HG03045 (cell line): Measurements from ENCODE around the gene PLXNB3.

ENCODE experiments used
- ATAC-seq: cut with Tn5 transposase; IDR thresholded peaks from one replicate; pipeline ENCODE4 v1.9.1; 2021; ENCODE audit warnings: mild to moderate bottlenecking, moderate library complexity; ENCODE audit not compliant: unreplicated experiment

The PLXNB3 gene

DNA sequence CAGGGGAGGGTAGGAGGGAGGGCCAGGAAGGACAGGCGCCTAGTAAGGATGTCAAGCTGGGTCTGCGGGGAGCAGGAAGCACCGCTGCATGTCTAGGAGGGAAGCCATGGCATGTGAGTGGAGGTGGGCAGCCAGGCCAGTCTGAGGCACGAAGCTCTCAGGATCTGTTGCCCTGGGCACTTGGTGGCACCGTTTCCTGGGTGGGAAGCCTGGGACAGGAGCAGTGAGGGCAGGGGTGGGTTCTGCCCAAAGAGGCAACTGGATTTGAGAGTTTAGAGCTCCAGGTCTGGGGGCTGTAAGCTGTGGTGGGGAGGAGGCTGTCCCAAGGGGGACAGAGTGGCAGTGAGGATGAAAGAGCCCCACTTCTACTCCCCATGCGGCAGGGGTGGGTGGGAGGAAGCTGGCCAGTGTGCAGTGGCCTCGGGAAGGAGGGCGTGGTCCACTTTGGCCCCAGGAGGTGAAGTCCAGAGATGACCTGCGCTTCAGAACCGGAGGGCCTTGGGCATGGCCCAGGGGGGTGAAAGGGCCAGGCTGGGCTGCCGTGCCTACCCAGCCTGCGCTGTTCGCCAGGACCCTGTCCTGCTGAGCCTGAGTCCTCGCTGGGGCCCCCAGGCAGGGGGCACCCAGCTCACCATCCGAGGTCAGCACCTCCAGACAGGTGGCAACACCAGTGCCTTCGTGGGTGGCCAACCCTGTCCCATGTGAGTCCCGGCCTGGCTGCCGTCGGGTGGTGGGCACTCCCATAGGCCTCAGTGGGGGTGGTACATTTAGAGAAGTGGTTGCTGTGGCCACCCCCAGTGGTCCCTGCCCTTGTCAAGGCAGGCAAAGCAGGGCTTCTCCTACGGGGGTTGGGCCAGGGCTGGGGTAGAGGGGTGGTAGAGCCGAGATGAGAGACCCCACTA is 8.5 kb downstream of the PLXNB3 start:
- no peak for ATAC-seq

DNA sequence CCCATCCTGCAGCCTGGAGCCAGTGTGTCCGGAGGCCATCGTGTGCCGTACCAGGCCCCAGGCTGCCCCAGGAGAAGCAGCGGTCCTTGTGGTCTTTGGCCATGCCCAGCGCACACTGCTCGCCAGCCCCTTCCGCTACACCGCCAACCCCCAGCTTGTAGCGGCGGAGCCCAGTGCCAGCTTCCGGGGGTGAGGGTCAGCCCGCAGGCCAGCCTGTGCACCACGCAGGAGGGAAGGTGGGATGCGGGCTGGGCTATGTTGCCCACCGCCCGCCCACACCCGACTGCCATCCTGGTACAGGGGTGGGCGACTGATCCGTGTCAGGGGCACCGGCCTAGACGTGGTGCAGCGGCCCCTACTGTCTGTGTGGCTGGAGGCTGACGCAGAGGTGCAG is 9.2 kb downstream of the PLXNB3 start:
- ATAC-seq: no peak

DNA sequence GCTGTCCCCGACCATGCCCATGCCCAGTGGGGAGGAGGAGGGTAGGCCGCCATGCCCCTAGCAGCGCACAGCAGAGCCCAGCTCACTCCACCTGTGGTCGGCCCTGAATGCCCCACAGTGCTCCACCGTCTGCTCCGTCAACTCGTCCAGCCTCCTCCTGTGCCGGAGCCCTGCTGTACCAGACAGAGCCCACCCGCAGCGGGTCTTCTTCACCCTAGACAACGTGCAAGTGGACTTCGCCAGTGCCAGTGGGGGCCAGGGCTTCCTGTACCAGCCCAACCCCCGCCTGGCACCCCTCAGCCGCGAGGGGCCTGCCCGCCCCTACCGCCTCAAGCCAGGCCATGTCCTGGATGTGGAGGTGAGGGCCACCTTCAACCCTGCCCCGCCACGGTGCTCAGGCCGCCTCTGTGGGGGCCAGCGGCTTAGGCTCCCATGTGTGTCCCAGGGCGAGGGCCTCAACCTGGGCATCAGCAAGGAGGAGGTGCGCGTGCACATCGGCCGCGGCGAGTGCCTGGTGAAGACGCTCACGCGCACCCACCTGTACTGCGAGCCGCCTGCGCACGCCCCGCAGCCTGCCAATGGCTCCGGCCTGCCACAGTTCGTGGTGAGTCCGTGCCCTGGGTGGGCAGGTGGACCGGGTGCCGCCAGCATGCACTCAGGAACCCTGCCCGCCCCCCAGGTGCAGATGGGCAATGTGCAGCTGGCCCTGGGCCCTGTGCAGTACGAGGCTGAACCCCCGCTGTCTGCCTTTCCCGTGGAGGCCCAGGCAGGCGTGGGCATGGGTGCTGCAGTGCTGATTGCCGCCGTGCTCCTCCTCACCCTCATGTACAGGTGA is 9.9 kb downstream of the PLXNB3 start:
- no peak for ATAC-seq

DNA sequence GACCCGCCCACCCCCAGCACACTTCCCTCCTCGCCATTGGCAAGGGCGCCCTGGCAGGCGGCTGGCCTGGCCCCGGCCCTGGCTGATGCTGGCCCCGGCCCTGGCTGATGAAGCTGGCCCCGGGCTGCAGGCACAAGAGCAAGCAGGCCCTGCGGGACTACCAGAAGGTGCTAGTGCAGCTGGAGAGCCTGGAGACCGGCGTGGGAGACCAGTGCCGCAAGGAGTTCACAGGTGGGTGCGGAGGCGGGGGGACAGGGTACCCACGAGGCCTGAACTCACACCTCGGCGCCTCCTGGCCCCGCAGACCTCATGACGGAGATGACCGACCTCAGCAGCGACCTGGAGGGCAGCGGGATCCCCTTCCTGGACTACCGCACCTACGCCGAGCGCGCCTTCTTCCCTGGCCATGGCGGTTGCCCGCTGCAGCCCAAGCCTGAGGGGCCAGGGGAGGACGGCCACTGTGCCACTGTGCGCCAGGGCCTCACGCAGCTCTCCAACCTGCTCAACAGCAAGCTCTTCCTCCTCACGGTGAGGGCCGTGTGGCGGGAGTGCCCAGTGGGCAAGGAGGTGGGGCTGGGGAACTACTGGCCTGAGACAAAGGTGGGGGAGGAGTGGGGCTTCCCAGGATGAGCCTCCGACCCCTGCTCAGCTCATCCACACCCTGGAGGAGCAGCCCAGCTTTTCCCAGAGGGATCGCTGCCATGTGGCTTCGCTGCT is 10.7 kb downstream of the PLXNB3 start:
- no peak for ATAC-seq

DNA sequence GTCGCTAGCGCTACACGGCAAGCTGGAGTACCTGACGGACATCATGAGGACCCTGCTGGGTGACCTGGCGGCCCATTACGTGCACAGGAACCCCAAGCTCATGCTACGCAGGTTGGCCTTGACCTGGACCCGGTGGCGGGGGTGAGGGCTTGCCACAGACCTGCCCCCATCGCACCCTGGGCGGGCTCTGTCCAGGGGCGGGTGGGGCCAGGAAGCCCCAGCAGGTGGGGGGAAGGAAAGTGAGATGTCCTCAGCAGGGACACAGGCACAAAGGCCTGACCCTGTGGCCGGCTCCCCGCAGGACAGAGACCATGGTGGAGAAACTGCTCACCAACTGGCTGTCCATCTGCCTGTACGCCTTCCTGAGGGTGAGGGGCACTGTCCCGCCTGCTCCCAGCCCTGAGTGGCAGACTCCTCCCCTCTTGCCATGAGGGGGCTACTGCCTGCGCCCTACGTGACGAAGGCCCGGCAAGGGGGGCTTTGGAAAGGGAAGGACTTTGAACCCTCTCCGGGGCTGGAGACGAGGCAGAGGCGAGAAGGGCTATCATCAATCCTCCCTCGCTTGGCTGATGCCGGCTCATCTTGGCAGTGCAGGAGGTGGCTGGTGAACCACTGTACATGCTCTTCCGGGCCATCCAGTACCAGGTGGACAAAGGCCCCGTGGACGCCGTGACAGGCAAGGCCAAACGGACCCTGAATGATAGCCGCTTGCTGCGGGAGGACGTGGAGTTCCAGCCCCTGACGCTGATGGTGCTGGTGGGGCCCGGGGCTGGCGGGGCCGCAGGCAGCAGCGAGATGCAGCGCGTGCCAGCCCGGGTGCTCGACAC is 11.5 kb downstream of the PLXNB3 start:
- no peak for ATAC-seq

DNA sequence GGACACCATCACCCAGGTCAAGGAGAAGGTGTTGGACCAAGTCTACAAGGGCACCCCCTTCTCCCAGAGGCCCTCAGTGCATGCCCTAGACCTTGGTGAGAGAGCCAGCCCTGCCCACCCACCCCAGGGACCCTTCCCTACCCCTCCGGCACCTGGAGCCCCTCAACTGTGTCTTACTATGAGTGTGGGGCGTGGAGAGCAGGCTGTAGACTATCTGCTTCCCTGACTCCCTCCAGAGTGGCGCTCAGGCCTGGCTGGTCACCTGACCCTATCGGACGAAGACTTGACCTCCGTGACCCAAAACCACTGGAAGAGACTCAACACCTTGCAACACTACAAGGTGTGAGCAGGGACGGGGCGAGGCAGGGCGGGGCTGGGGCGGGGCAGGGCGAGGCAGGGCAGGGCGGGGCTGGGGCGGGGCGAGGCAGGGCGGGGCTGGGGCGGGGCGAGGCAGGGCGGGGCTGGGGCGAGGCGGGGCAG is 12.1 kb downstream of the PLXNB3 start:
- no peak for ATAC-seq

DNA sequence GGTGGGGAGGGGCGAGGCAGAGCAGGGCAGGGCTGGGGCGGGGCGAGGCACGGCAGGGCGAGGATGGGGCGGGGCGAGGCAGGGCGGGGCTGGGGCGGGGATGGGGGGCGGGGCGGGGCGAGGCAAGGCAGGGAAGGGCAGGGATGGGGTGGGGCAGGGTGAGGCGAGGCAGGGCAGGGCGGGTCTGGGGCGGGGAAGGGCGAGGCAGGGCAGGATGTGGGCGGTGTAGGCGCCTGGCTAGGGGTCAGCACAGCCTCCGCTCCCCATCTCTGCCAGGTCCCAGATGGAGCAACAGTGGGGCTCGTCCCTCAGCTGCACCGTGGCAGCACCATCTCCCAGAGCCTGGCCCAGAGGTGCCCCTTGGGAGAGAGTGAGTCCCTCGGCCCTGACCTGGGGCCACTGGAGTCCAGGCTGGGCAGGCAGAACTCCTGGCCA is 12.6 kb downstream of the PLXNB3 start:
- ATAC-seq: no peak

DNA sequence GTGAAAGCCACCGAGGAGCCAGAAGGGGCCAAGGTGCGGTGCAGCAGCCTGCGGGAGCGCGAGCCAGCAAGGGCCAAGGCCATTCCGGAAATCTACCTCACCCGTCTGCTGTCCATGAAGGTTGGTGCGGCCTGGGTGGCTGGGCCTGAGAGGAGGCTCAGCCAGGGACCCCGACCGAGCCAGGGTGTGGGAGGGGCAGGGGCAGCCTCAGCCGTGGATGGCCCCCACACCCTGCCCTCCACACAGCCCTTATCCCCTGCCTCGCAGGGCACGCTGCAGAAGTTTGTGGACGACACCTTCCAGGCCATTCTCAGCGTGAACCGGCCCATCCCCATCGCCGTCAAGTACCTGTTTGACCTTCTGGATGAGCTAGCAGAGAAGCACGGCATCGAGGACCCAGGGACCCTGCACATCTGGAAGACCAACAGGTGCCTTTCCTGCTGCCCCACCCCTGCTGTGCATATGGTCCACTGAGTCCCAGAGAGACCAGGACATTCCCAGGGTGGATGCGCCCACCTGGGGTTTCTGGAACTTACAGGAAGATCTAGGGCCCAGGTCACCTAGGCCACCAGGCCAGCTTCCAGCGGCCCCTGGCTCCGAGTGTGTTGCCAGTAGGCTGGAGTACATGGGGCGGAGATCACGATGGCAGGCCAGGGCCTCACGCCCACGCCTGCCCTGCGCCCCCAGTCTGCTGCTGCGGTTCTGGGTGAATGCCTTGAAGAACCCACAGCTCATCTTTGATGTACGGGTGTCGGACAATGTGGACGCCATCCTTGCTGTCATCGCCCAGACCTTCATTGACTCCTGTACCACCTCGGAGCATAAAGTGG is 13.4 kb downstream of the PLXNB3 start:
- no peak for ATAC-seq

DNA sequence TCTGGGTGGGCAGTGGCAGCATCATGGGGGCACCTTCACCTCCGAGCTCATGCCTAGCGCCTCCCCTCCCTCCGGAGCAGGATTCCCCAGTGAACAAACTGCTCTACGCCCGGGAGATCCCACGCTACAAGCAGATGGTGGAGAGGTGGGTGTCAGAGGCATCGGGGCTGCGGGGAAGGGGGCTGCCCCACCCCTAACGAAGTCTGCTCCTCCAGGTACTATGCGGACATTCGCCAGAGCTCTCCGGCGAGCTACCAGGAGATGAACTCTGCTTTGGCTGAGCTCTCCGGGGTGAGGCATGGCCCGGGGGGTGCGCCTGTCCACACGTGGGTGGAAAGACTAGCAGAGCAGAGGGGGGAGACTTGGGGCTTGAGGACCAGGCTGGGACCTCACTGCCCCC is 14.1 kb downstream of the PLXNB3 start:
- no peak for ATAC-seq

DNA sequence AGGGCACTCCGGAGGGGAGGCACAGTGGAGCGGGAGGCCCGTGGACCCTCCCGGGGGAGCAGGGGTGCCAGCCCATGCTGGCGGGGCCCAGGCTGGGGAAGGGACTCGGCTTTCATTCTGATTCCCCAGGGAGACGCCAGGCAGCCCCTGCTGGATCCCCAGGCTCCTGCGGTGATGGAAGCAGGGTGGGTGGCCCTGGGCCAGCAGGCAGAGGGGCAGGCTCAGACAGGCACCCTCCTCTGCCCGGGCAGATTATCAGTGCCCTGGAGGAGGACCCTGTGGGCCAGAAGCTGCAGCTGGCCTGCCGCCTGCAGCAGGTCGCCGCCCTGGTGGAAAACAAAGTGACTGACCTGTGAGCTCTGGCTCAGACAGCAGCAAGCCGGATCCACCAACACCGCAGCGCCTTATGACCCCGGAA is 14.6 kb downstream of the PLXNB3 start:
- ATAC-seq: no peak

DNA sequence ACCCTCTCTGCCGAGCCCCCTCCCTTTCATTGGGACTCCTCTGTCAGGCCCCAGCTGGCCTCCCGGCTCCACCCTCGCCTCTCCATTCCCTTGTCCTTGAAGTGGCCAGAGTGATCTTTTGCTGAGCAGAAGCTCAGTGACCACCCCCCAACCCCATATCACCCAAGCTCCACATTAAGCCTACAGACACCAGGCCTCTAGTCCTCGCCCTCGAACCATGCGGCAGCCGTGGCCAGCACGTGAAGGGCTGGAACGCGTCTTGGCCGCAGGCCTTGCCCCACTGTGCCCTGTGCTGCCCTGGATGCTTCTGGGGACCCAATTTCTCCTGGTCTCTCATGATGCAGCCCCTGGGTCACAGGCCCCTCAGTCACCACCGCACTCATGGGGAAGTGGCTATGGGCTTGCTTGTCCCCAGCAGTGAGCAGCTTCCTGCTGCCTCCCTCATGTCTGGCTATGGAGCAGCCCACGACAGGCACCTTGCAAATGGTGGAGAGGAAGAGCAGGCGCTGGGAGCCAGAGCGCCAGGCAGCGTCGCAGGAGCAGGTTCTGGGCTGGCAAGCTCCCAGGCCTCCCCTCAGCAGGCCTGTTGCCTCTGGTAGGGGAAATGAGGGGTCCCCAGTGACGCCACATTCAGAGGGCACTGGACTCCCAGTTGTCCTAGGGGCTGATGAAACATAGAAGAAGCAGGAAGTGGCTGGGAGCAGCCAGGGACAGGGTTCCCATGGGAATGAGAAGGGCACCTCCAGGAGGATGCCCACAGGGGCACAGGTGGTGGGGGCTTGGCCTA is 16.0 kb downstream of the PLXNB3 start:
- no peak for ATAC-seq

DNA sequence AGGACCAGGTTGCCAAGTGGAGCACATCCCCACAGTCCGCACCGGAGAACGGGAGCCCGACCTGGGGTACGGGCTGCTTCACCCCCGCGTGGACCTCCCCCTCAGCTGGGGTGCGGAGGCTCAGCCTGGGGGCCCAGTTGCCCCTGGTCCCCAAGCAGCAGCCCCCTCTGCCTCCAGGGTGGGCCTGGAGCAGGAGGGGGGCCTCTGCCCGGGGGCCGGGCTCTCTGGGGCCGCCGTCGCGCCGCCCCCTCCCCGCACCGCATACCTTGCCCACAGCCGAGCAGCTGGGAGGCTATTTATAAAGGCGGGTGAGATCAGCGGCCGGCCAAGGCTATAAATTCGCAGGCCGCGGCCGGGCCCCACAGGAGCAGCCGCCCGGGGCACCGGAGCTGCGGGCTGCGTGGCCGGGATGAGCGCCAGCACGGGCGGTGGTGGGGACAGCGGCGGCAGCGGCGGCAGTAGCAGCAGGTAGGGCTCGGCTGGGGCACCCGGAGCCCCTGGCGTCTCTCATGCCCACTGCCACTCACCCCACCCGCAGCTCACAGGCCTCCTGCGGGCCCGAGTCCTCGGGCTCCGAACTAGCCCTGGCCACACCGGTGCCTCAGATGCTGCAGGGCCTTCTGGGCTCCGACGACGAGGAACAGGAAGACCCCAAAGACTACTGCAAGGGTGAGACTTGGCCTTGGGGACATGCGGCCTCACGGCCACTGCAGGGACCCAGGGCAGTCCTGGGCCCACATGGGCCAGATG is 16.8 kb downstream of the PLXNB3 start, which contains the start of gene SRPK3:
SRPK3 (plus strand) TSS at position 364 of the 750 bp plus-strand sequence; CDS start at position 410, 46 bp downstream.
- no peak for ATAC-seq

DNA sequence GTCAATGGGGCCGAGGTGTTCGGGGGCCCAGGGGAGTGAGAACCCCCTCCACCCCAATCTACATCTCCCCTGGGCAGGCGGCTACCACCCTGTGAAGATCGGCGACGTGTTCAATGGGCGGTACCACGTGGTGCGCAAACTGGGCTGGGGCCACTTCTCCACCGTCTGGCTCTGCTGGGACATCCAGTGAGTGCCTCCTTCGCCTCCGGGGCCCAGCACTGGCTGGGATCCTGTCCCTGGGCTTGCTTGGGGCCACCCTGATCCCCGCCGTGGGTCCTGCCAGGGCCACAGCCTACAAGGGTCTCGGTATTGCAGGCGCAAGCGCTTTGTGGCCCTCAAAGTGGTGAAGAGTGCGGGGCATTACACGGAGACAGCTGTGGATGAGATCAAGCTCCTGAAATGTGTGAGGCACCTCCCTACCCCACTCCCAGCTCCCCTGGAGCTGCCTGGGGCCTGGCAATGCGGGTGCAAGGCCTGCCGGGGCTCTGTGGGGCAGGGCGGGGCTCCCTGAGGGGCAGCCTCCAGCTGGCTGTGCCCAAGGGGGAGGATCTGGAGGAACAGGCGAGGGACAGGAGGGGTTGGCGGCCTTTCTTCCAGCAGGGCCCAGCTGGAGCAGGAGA is 17.5 kb downstream of the PLXNB3 start:
- no peak for ATAC-seq

DNA sequence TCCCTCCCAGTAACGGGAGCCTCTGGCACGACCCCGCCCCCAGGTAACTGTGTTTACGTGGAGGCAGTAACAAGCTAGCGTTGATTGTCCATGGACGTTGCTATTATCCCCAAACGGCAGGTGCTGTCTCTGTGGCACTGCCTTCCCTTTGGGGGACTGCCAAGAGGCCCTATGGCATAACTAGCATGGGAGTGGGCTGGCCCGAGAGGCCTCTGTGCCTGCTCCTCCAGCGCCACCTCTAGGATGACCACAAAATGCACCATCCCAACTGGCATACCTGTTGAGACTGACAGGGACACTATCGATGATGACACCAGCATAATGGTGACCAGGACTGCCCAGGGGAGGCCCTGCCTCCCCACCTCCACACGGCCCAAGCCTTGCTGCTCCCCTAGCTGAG is 18.3 kb downstream of the PLXNB3 start:
- no peak for ATAC-seq

DNA sequence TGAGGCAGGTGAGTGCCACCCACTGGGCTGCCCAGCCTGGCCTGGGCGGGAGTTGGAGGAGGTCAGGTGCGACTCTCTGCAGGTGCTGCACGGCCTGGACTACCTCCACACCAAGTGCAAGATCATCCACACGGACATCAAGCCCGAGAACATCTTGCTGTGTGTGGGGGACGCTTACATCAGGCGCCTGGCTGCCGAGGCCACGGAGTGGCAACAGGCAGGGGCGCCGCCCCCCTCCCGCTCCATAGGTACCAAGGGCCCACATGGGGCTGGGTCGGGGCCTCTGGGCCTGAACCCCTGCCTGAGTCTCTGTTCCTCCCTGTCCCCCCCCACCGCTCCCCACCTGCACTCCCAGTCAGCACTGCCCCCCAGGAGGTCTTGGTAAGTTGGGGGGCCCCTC is 18.8 kb downstream of the PLXNB3 start:
- ATAC-seq: no peak

DNA sequence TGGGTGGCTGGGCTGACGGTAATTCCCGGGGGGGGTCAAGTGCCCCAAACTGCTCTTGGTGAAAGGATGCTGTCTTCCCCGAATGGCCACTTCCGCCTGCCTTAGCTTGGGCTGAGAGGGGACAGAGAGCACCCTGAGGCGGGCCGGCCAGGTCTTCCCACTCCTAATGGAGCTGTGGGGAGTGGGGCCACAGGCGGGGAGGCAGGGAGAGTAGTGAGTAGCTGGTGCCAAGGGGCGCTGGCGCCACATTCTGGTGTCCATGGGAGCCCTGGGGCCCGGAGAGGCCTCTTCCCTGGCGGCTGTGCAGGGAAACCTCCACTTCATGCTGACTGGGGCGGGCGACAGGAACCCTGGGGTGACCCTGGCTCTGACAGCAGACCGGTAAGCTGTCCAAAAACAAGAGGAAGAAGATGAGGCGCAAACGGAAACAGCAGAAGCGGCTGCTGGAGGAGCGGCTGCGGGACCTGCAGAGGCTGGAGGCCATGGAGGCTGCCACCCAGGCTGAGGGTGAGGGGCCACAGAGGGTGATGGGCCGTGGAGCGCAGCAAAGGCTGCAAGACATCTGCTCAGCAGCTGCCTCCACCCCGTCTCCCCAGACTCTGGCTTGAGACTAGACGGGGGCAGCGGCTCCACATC is 19.4 kb downstream of the PLXNB3 start:
- ATAC-seq: no peak
